SK-N-SH treated with all-trans-retinoic acid at 6 μM for 48 hours (cell line): ENCODE measurements around the gene ERP44.

ENCODE experiments used
- ATAC-seq: fragments of 200-7000 bp; cut with Tn5 transposase; 3 replicates; pipeline ENCODE4 v1.9.1; 2020; ENCODE audit warnings: mild to moderate bottlenecking, moderate library complexity
- ARNTL ChIP-seq: fragments of 450-650 bp; formaldehyde crosslinking; IDR thresholded peaks from 2 replicates; pipeline ENCODE4 v1.5.0; 2020; ENCODE audit warnings: low read depth, mild to moderate bottlenecking, moderate library complexity, borderline replicate concordance
- BACH2 ChIP-seq: fragments of 250-450 bp; sonication (Bioruptor Pico); IDR thresholded peaks from 2 replicates; pipeline ENCODE4 v1.9.0; 2021; ENCODE audit warnings: mild to moderate bottlenecking, borderline replicate concordance
- CREB5 ChIP-seq: fragments of 250-450 bp; sonication (Bioruptor Pico); IDR thresholded peaks from 2 replicates; pipeline ENCODE4 v1.5.1; 2020; ENCODE audit warnings: low read depth, mild to moderate bottlenecking, moderate library complexity
- CSDC2 ChIP-seq: fragments of 250-450 bp; sonication (Bioruptor Pico); IDR thresholded peaks from 2 replicates; pipeline ENCODE4 v1.5.0; 2020; ENCODE audit warnings: mild to moderate bottlenecking, moderate library complexity
- CSRNP3 ChIP-seq: fragments of 250-450 bp; sonication (Bioruptor Pico); IDR thresholded peaks from 2 replicates; pipeline ENCODE4 v1.5.1; 2021; ENCODE audit warnings: mild to moderate bottlenecking, moderate library complexity
- ESRRG ChIP-seq: fragments of 250-450 bp; sonication (Bioruptor Pico); IDR thresholded peaks from 2 replicates; pipeline ENCODE4 v1.6.1; 2021; ENCODE audit warnings: mild to moderate bottlenecking
- GLIS3 ChIP-seq: fragments of 250-450 bp; sonication (Bioruptor Pico); IDR thresholded peaks from 2 replicates; pipeline ENCODE4 v1.5.0; 2020; ENCODE audit warnings: mild to moderate bottlenecking, moderate library complexity
- OSR1 ChIP-seq: fragments of 250-450 bp; sonication (Bioruptor Pico); IDR thresholded peaks from 2 replicates; pipeline ENCODE4 v1.8.0; 2022; ENCODE audit warnings: moderate library complexity, mild to moderate bottlenecking, inconsistent platforms
- PATZ1 ChIP-seq: fragments of 250-450 bp; sonication (Bioruptor Pico); IDR thresholded peaks from 2 replicates; pipeline ENCODE4 v1.8.0; 2020; ENCODE audit warnings: mild to moderate bottlenecking, moderate library complexity, borderline replicate concordance
- POU6F1 ChIP-seq: fragments of 250-450 bp; sonication (Bioruptor Pico); IDR thresholded peaks from 2 replicates; pipeline ENCODE4 v1.8.0; 2021; ENCODE audit warnings: low read depth, mild to moderate bottlenecking, moderate library complexity, borderline replicate concordance
- PPARA ChIP-seq: fragments of 250-450 bp; sonication (Bioruptor Pico); IDR thresholded peaks from 2 replicates; pipeline ENCODE4 v1.5.0; 2020; ENCODE audit warnings: mild to moderate bottlenecking, borderline replicate concordance
- RARB ChIP-seq: fragments of 250-450 bp; sonication (Bioruptor Pico); IDR thresholded peaks from 2 replicates; pipeline ENCODE4 v1.8.0; 2021; ENCODE audit warnings: mild to moderate bottlenecking, moderate library complexity
- SNAI2 ChIP-seq: fragments of 250-450 bp; sonication (Bioruptor Pico); IDR thresholded peaks from 2 replicates; pipeline ENCODE4 v1.5.0; 2020; ENCODE audit warnings: mild to moderate bottlenecking, moderate library complexity
- TCF4 ChIP-seq: fragments of 250-450 bp; sonication (Bioruptor Pico); IDR thresholded peaks from 2 replicates; pipeline ENCODE4 v1.8.0; 2021; ENCODE audit warnings: mild to moderate bottlenecking, moderate library complexity, borderline replicate concordance
- TOX ChIP-seq: fragments of 250-450 bp; sonication (Bioruptor Pico); IDR thresholded peaks from 2 replicates; pipeline ENCODE4 v1.8.0; 2021; ENCODE audit warnings: mild to moderate bottlenecking, moderate library complexity, borderline replicate concordance
- TSHZ2 ChIP-seq: fragments of 250-450 bp; sonication (Bioruptor Pico); IDR thresholded peaks from 2 replicates; pipeline ENCODE4 v1.5.0; 2020; ENCODE audit warnings: mild to moderate bottlenecking, moderate library complexity
- ZC3H10 ChIP-seq: fragments of 250-450 bp; sonication (Bioruptor Pico); IDR thresholded peaks from 2 replicates; pipeline ENCODE4 v1.5.1; 2021; ENCODE audit warnings: mild to moderate bottlenecking, moderate library complexity
- ZFP3 ChIP-seq: fragments of 250-450 bp; sonication (Bioruptor Pico); IDR thresholded peaks from 2 replicates; pipeline ENCODE4 v1.5.0; 2020; ENCODE audit warnings: mild to moderate bottlenecking, moderate library complexity
- ZFP30 ChIP-seq: fragments of 450-650 bp; formaldehyde crosslinking; IDR thresholded peaks from 2 replicates; pipeline ENCODE4 v1.5.0; 2022; ENCODE audit warnings: mild to moderate bottlenecking, moderate library complexity
- ZNF70 ChIP-seq: fragments of 450-650 bp; formaldehyde crosslinking; IDR thresholded peaks from 2 replicates; pipeline ENCODE4 v1.5.0; 2020; ENCODE audit warnings: mild to moderate bottlenecking, moderate library complexity
- ZNF8 ChIP-seq: fragments of 450-650 bp; formaldehyde crosslinking; IDR thresholded peaks from 2 replicates; pipeline ENCODE4 v1.5.0; 2020; ENCODE audit warnings: mild to moderate bottlenecking, moderate library complexity

ERP44 gene

GRCh38 chr9:100058699-100059579 lies 39.9 kb downstream of the ERP44 start:
- no peak for TF ChIP-seq ARNTL (CRISPR knock-in tag)
- no peak for TF ChIP-seq POU6F1 (CRISPR knock-in tag)
- TF ChIP-seq ZFP3 (CRISPR knock-in tag), result no peak
- no peak for TF ChIP-seq ZNF70 (CRISPR knock-in tag)
- TF ChIP-seq GLIS3 (CRISPR knock-in tag), result no peak
- TF ChIP-seq PATZ1 (CRISPR knock-in tag), result no peak
- no peak for TF ChIP-seq ZNF8 (CRISPR knock-in tag)
- TF ChIP-seq CSDC2 (CRISPR knock-in tag), result no peak
- no peak for TF ChIP-seq OSR1 (CRISPR knock-in tag)
- no peak for TF ChIP-seq ZFP30 (CRISPR knock-in tag)
- TF ChIP-seq ZC3H10 (CRISPR knock-in tag), result no peak
- TF ChIP-seq SNAI2 (CRISPR knock-in tag), result no peak
- no peak for TF ChIP-seq TOX (CRISPR knock-in tag)
- TF ChIP-seq PPARA (CRISPR knock-in tag), result no peak
- no peak for TF ChIP-seq TCF4 (CRISPR knock-in tag)
- no peak for TF ChIP-seq CREB5 (CRISPR knock-in tag)
- TF ChIP-seq BACH2 (CRISPR knock-in tag), result no peak
- TF ChIP-seq RARB (CRISPR knock-in tag), result no peak
- TF ChIP-seq, all 23 proteins: peak for 0
- ATAC-seq, result no peak

GRCh38 chr9:100057624-100058023 lies 41.2 kb downstream of the ERP44 start:
- no peak for TF ChIP-seq CREB5 (CRISPR knock-in tag)
- no peak for TF ChIP-seq ARNTL (CRISPR knock-in tag)
- TF ChIP-seq TSHZ2 (CRISPR knock-in tag), result no peak
- no peak for TF ChIP-seq ZNF8 (CRISPR knock-in tag)
- no peak for TF ChIP-seq TOX (CRISPR knock-in tag)
- no peak for TF ChIP-seq OSR1 (CRISPR knock-in tag)
- TF ChIP-seq PPARA (CRISPR knock-in tag), result no peak
- no peak for TF ChIP-seq ZFP3 (CRISPR knock-in tag)
- no peak for TF ChIP-seq ZNF70 (CRISPR knock-in tag)
- no peak for TF ChIP-seq CSDC2 (CRISPR knock-in tag)
- TF ChIP-seq SNAI2 (CRISPR knock-in tag), result no peak
- TF ChIP-seq, all 23 proteins: peak for 0
- ATAC-seq, result no peak

GRCh38 chr9:100056561-100056960 lies 42.2 kb downstream of the ERP44 start:
- TF ChIP-seq PPARA (CRISPR knock-in tag) (no peak), ESRRG (CRISPR knock-in tag) (no peak), BACH2 (CRISPR knock-in tag) (no peak), SNAI2 (CRISPR knock-in tag) (no peak), ZNF8 (CRISPR knock-in tag) (no peak), CSRNP3 (CRISPR knock-in tag) (no peak)
- no peak for ATAC-seq
